Effector memory CD8-positive, alpha-beta T cell (primary cell): ENCODE results near the gene HS2ST1.

Experiments
- ATAC-seq: fragments of 150-1000 bp; cut with Tn5 transposase; replicated peaks from 2 replicates; pipeline ENCODE4 v1.10.0; 2021; ENCODE audit warnings: mild to moderate bottlenecking, moderate library complexity
- DNase-seq, 3 experiments: peaks; one replicate each; pipeline ENCODE4 v3.0.0; 2021
- H3K27ac Mint-ChIP-seq, 2 donors: one replicate each; pipeline ENCODE4 v1.8.0; 2022; ENCODE audit warnings: mild to moderate bottlenecking in 2 of 2, mixed read lengths in 2 of 2, moderate library complexity in 2 of 2
- H3K27me3 Mint-ChIP-seq, 2 donors: one replicate each; pipeline ENCODE4 v1.8.0; 2022; ENCODE audit warnings: mixed read lengths in 2 of 2
- H3K36me3 Mint-ChIP-seq: one replicate; pipeline ENCODE4 v1.8.0; 2022; ENCODE audit warnings: mild to moderate bottlenecking, moderate library complexity, mixed read lengths; ENCODE audit not compliant: insufficient read depth
- H3K4me1 Mint-ChIP-seq, 2 donors: one replicate each; pipeline ENCODE4 v1.8.0; 2022; ENCODE audit warnings: low read depth in 2 of 2, mixed read lengths in 2 of 2
- H3K4me3 Mint-ChIP-seq, 2 donors: one replicate each; pipeline ENCODE4 v1.8.0; 2022; ENCODE audit warnings: mild to moderate bottlenecking in 2 of 2, mixed read lengths in 2 of 2, moderate library complexity in 2 of 2
- H3K9me3 Mint-ChIP-seq, 2 donors: one replicate each; pipeline ENCODE4 v1.8.0; 2022; ENCODE audit warnings: mixed read lengths in 2 of 2

The HS2ST1 gene

DNA sequence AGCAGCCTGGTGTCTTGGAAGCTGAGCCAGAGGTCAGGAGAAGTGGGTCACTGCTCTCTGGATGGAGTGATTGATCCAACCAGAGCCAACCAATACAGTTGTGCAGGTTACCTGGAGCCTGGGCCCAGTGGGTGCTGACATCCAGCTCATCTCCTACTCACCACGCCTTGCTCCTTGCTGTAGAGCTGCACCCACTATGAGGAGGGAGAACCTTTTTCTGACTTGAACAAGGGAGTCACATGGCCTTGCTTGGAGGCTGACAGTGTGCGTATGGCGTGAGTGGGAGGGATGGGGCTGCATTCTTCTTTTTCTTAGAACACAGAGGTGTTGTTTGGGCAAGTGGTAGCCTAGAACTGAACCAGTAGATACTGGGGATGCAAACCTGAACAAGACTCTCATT, 213.1 kb downstream of the HS2ST1 start:
- Mint-ChIP-seq H3K4me3 (no peak overlapping the region), H3K9me3 (no peaks in the 10 kb centered on the region), H3K27me3 (peaks cover 36 to 54% of the 10 kb centered on the region in 2 donors), H3K4me1 (peaks cover 5 to 8% of the 10 kb centered on the region in 2 donors), H3K36me3 (peaks cover 3% of the 10 kb centered on the region), H3K27ac (no peak overlapping the region)
- DNase-seq (no peak), ATAC-seq (no peak)

DNA sequence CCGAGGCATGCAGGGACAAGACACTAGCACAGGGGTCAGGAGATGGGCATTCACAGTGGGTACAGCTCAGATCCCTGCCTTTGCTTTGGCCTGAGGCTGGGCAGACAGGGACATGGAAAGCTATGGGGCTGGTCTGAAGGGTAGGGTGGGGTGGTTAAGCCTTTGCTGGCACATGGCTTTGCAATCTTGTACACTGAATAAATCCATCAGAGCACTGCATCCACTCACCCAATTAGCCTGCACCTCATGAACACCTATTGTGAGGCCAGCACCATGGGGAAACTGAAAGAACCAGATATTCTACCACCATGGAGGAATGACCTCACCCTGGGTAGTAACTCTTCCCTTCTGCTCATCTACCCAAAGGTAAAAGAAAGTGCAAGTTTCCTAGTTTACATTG, 214.6 kb downstream of the HS2ST1 start:
- DNase-seq = no peak
- no peak for ATAC-seq
- Mint-ChIP-seq H3K36me3 (peaks cover 6% of the 10 kb centered on the region), H3K9me3 (no peaks in the 10 kb centered on the region), H3K4me1 (peaks cover 8 to 11% of the 10 kb centered on the region in 2 donors), H3K4me3 (no peak overlapping the region), H3K27ac (no peak overlapping the region), H3K27me3 (peaks cover 41 to 68% of the 10 kb centered on the region in 2 donors)

DNA sequence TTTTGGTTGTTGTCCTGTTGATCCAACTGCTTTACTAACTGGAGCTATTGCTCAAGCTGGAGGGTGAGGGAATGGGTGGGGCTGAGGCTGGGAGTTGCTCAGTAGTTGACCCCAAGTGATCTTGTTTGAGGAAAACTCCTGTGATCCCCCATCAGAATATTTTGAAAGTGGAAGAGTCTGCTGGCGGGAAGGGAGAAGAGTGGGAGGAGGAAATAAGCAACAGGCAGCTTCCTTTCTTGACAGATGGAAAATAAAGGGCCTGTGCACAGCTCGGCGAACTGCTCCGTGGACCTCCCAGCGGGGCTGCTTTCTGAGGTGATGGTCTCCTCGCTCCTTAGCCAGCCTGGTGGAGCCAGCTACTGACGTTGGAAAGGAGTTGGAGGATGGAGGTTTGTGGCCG, 215.2 kb downstream of the HS2ST1 start:
- H3K27me3 Mint-ChIP-seq = peaks cover 41 to 71% of the 10 kb centered on the region in 2 donors

DNA sequence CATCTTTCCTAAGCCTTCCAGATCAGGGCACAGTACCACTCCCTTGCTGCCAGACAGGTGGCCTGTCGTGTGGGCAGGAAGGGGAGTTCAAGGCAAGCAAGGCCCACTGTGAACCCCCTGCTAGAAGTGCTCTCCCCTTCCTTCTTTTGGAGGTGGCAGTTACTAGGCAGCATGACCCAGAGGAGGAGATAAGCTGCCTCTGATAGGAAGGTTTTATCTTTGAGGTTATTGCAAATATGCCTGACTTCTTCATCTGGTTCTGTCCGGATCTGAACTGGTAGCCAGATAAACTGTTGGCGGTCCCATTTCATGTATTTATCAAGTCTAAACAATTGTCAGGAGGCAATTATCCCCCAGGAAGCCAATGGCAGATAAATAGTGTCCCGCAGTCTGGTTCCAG, 216.0 kb downstream of the HS2ST1 start:
- no peak overlapping the region for H3K27ac Mint-ChIP-seq
- H3K4me1 Mint-ChIP-seq = peaks cover 8 to 11% of the 10 kb centered on the region in 2 donors
- peaks cover 6% of the 10 kb centered on the region for H3K36me3 Mint-ChIP-seq
- no peak overlapping the region for H3K4me3 Mint-ChIP-seq
- no peaks in the 10 kb centered on the region for H3K9me3 Mint-ChIP-seq
- H3K27me3 Mint-ChIP-seq = peaks cover 45 to 78% of the 10 kb centered on the region in 2 donors
- ATAC-seq (no peak), DNase-seq (no peak)

More for the DNA sequence above, 215.2 kb downstream of the HS2ST1 start:
- Mint-ChIP-seq H3K9me3 (no peaks in the 10 kb centered on the region), H3K4me1 (peaks cover 8 to 11% of the 10 kb centered on the region in 2 donors), H3K27ac (no peak overlapping the region), H3K36me3 (peaks cover 6% of the 10 kb centered on the region), H3K4me3 (no peak overlapping the region)
- DNase-seq = no peak
- ATAC-seq = no peak

DNA sequence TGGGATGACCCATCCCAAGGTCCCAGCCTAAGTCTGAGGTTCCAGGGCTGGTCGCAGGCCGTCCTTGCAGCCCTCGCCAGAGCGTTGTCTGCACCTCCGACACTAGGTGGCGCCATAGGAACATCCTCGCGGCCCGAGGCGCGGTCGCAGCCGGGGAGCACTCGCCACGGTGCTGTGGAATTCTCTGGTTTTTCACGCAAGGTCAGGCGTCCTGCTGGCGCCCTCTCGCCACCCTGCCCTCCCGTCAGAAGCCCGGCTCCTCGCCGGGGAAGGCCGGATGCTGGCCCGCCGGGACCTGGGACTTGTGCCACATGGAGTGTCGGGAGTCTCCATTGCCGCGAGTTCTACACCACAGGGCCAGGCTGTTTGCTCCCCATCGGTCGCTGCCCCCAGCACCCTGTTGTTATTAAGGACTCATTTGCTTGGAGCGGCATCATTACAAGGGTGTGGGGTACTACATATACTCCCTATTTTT, 217.4 kb downstream of the HS2ST1 start:
- DNase-seq (peak; percentile 63 to 71 (median 63)), ATAC-seq (peak; percentile 96)
- H3K36me3 Mint-ChIP-seq = peaks cover 2% of the 10 kb centered on the region
- H3K27ac Mint-ChIP-seq = peak overlapping the region in 1 of 2 donors; percentile 41
- H3K4me3 Mint-ChIP-seq = peak overlapping the region; percentile 74 to 85
- peaks cover 42 to 81% of the 10 kb centered on the region in 2 donors for H3K27me3 Mint-ChIP-seq
- peaks cover 8 to 11% of the 10 kb centered on the region in 2 donors for H3K4me1 Mint-ChIP-seq
- H3K9me3 Mint-ChIP-seq = no peaks in the 10 kb centered on the region

DNA sequence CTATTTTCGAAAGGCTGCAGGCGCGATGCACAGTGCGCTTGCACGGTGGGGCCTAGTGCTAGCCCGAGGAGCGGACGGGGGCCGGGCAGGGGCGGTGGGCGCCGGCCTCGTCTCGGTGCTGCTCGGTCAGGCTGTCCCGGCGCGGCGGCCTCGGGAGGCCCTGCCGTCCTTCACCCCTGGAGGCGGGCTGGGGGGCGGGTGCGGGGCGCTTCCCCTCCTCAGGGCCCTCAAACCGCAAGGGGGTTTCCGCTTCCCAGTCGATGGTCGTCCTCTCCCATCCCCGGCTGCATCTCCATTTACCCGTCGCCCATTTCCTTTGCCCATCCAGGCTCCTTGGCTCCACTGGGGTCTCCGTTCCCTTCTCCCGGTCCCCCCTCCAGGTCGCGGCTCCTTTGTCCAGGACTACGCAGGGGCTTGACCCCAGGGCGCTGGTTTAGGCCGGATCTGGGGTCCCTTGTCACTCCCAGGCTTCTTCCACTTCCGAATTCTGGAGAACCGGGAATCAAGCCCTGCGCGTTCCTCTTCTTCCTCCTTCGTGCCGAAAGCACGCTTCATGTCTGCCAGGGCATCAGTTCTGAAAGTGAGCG, 217.9 kb downstream of the HS2ST1 start:
- Mint-ChIP-seq H3K4me3 (peak overlapping the region; percentile 74 to 85), H3K9me3 (no peaks in the 10 kb centered on the region), H3K27me3 (peaks cover 39 to 78% of the 10 kb centered on the region in 2 donors), H3K4me1 (peaks cover 8 to 11% of the 10 kb centered on the region in 2 donors), H3K27ac (peak overlapping the region in 1 of 2 donors; percentile 41), H3K36me3 (peaks cover 2% of the 10 kb centered on the region)
- ATAC-seq (peak; percentile 41), DNase-seq (no peak)

DNA sequence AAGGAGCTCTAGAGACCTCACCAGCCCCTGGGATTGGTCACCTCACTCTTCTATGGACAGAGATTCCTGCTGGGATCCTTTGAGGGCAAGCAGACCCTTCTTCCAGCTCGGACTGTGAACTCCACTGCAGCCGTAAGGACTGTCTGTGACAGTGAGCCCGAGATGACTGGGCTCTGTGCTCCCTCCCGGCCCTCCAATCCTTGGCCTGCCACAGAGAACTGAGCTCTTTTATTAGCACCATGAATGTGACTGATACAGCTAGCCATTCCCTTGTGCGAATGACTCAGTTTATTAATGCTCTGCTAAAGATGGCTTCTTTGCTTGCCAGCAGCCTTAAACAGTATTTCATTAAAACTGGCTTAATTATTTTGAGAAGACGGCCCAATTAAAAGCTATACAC, 219.6 kb downstream of the HS2ST1 start:
- Mint-ChIP-seq H3K4me1 (peaks cover 8 to 11% of the 10 kb centered on the region in 2 donors), H3K36me3 (peaks cover 2% of the 10 kb centered on the region), H3K9me3 (no peaks in the 10 kb centered on the region), H3K4me3 (no peak overlapping the region), H3K27me3 (peaks cover 34 to 77% of the 10 kb centered on the region in 2 donors), H3K27ac (no peak overlapping the region)
- ATAC-seq (no peak), DNase-seq (no peak)

DNA sequence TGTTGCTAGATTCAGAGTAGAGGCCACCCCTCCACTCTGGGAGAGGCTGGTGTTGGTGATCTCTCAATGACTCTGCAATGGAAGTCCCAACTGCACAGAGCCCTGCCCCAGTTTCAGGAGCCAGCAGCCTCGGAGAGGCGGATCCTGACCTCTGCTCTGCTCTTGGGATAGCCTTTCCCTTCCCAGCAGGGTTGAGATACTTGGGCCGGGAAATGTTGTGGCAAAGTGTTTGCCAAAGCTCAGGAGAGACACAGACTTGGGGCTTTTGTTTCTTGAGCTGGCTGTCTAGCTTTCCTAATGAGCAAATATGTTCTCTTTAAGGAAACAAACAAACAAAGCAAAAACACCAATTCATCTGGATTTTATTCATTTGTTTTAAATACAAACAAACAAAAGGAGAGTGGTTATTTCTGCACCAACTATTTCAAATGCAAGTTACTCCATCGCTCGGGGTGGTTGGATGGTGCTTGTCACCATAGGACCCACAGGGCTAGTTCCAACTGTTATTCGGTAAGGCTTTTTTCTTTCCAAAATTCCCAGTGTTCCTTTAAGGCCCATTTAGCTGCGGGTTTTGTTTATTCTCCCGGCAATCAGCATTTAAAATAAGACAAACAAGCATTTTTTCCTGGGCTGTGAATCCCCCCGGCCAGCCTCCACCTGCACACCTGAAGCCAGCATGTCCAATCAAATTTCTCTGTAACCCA, 220.3 kb downstream of the HS2ST1 start:
- no peaks in the 10 kb centered on the region for H3K9me3 Mint-ChIP-seq
- ATAC-seq = no peak

DNA sequence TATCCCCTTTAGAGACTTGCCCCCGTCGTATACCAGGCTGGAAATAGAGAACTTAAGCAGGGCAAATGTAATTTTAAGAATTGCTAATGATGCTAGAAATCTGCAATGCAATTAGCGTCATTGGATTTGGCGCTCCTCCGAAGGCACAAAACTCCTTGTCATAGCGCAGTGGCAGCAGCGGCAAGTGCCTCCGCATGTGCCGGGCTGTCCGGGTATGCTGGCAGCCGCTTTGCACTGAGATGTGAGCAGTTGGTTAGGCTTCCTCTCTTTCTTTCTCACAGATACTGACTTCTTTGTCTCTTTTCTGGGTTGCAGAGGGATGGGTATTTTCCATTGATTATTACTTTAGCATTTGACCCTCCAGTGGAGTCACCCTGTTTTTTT, 220.9 kb downstream of the HS2ST1 start:
- peaks cover 24 to 64% of the 10 kb centered on the region in 2 donors for H3K27me3 Mint-ChIP-seq
- no peak overlapping the region for H3K4me3 Mint-ChIP-seq
- DNase-seq (no peak), ATAC-seq (no peak)
- H3K36me3 Mint-ChIP-seq = peaks cover 2% of the 10 kb centered on the region
- no peak overlapping the region for H3K27ac Mint-ChIP-seq
- H3K4me1 Mint-ChIP-seq = peaks cover 8 to 11% of the 10 kb centered on the region in 2 donors
- no peaks in the 10 kb centered on the region for H3K9me3 Mint-ChIP-seq

More for the DNA sequence above, 220.3 kb downstream of the HS2ST1 start:
- H3K4me3 Mint-ChIP-seq = no peak overlapping the region
- H3K27ac Mint-ChIP-seq = no peak overlapping the region
- peaks cover 8 to 11% of the 10 kb centered on the region in 2 donors for H3K4me1 Mint-ChIP-seq
- peaks cover 30 to 70% of the 10 kb centered on the region in 2 donors for H3K27me3 Mint-ChIP-seq
- DNase-seq = no peak
- peaks cover 2% of the 10 kb centered on the region for H3K36me3 Mint-ChIP-seq

DNA sequence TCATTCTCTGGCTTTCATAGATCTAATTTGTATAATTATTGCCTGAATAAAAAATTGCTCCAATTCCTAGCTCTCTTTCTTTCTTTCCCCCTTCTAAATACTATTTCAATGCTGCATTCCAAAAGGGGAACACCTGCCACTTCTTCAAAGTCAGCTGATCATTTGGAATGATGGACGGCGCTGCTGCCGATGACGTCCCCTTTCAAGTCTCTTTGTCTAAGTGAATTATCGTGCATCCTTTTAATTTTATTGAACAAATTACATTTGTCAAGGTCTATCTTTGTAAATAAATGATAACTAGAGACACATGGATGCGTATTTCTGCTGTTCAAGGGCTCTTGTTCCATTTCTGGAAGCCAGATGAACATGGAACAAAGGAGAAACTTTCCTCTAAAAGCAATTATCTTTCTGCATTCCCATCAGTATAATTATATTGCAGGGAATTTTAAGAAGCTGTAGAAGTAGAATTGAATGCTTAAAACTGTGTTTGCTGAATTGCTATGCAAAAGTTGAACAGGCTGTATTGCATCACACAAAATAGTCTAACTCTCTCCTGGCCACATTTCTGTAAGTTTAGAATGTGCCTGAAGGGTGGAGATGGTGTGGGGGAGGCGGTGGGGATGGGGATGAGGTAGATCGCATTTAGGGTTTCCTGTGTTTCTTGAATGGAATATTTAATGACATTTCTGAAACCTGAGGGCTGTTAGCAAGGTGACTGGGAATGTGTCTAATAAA, 222.3 kb downstream of the HS2ST1 start:
- DNase-seq (no peak), ATAC-seq (no peak)
- Mint-ChIP-seq H3K27me3 (peaks cover 17 to 51% of the 10 kb centered on the region in 2 donors), H3K27ac (no peak overlapping the region), H3K4me3 (no peak overlapping the region), H3K36me3 (peaks cover 2% of the 10 kb centered on the region), H3K9me3 (no peaks in the 10 kb centered on the region), H3K4me1 (peaks cover 6 to 8% of the 10 kb centered on the region in 2 donors)

DNA sequence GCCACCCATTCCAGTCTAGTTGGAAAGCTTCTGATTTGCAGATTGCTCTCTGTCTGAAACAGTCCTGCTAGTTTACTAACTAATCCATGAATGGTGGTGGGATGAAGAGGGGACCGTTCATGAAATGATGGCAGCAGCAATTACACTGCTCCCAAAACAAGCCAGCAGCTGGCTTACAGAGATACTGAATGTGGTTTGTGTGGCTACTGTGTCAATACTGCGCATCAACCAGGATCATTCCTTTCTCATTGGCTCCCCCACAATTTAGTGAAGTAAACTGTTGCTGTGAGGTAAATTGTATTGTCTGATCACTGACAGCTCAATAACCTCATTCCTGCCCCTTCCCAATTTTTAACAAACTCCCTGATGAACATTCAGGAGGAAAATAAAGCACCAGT, 222.9 kb downstream of the HS2ST1 start:
- Mint-ChIP-seq H3K36me3 (peaks cover 2% of the 10 kb centered on the region), H3K4me1 (peaks cover 4 to 5% of the 10 kb centered on the region in 2 donors), H3K4me3 (no peak overlapping the region), H3K27ac (no peak overlapping the region), H3K27me3 (peaks cover 14 to 46% of the 10 kb centered on the region in 2 donors), H3K9me3 (no peaks in the 10 kb centered on the region)
- no peak for ATAC-seq
- no peak for DNase-seq

DNA sequence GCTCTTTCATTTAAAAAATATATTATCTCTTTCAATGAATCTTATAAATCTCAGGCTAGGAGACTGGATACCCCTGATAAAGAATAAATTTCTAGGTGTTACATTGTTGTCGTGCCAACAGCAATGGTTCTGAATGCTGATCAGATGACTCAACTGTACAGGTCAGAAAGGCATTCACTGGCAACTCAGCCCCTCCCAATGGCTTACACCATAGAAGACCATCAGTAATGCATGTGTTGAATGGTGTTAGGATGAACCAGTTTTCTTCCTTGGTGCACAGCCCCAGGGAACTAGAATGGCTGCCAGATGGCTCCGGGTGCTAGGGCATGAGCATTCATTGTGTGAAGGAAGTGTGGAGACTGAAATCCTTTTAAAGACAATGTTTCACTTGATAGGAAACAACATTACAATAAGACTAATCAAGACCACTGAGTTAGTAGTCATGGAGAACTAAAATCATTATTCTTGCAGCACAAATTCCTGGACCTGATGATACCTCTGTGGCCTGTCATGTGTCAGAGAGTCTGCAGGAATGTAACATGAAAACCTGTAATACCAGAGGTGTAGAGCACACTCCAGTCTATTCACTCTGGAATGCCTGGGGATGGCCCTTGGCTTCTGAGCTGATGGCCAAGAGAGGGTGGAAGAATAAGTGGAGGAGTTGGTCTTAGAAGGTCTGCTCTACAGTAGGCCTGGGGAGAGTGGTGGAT, 226.6 kb downstream of the HS2ST1 start:
- Mint-ChIP-seq H3K9me3 (no peaks in the 10 kb centered on the region), H3K27ac (no peak overlapping the region)
- no peak for ATAC-seq

DNA sequence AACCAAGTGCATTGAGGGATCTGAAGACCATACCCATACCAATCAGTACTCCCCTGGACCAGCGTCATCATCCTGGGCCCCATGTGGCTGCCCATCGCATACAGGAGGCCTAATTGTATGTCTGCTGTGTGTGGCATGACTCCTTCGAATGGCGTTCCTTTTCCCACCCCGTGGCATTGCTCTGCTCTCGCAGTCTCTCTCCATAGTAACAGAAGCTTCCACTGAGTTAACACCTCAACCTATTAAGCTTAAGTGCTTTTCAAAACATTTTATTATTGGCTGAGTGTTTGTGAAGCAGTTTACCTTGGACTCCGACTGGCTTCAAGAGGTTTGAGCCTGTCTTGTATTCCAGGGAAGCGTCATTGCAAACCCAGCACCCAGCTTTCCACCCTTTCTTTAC, 227.1 kb downstream of the HS2ST1 start:
- peaks cover 6 to 42% of the 10 kb centered on the region in 2 donors for H3K27me3 Mint-ChIP-seq
- ATAC-seq = no peak

More for the DNA sequence above, 226.6 kb downstream of the HS2ST1 start:
- no peak for DNase-seq
- Mint-ChIP-seq H3K4me1 (no peaks in the 10 kb centered on the region), H3K27me3 (peaks cover under 1 to 38% of the 10 kb centered on the region in 2 donors), H3K36me3 (no peaks in the 10 kb centered on the region), H3K4me3 (no peak overlapping the region)

More for the DNA sequence above, 227.1 kb downstream of the HS2ST1 start:
- H3K4me3 Mint-ChIP-seq = no peak overlapping the region
- no peak for DNase-seq
- H3K36me3 Mint-ChIP-seq = no peaks in the 10 kb centered on the region
- H3K27ac Mint-ChIP-seq = no peak overlapping the region
- no peaks in the 10 kb centered on the region for H3K4me1 Mint-ChIP-seq
- H3K9me3 Mint-ChIP-seq = no peaks in the 10 kb centered on the region
